ENCODE measurements around the gene GRIK2. TPM values are rescaled to one million over a fixed set of nuclear protein-coding genes. Genes with fewer than 3 reads are reported as not detected.

The GRIK2 gene
- total RNA-seq, 2 donors from 2014 or later = 1.00 to 4.5 TPM

GRCh38 chr6:101956961-101957360 lies 563.5 kb downstream of the GRIK2 start:
- DNase-seq = no peak
- H3K27me3 ChIP-seq (ENCODE audit: control insufficient read depth, insufficient read depth, low read length, poor library complexity, severe bottlenecking) = no peaks in the 10 kb centered on the region
- Mint-ChIP-seq H3K4me3 (no peak overlapping the region), H3K9me3 (no peaks in the 10 kb centered on the region), H3K27ac (no peak overlapping the region), H3K36me3 (ENCODE audit: low read depth) (no peaks in the 10 kb centered on the region), H3K27me3 (ENCODE audit: insufficient read depth) (no peaks in the 10 kb centered on the region), H3K4me1 (no peaks in the 10 kb centered on the region)
- H3K27ac ChIP-seq (ENCODE audit: low read depth, low read length) = no peak overlapping the region
- H3K4me1 ChIP-seq (ENCODE audit: control insufficient read depth, insufficient read depth, low read length) = no peaks in the 10 kb centered on the region
- no peak for TF ChIP-seq CTCF (conservative IDR thresholded peaks at IDR 0.05)
- H3K9me3 ChIP-seq (ENCODE audit: control insufficient read depth, low read length) = no peaks in the 10 kb centered on the region
- no peaks in the 10 kb centered on the region for H3K36me3 ChIP-seq (ENCODE audit: control insufficient read depth, insufficient read depth, low read length)
- no peak overlapping the region for H3K9ac ChIP-seq (ENCODE audit: extremely low read depth, low read length, poor library complexity, severe bottlenecking)
- H3K4me3 ChIP-seq (ENCODE audit: low read length) = no peak overlapping the region
- 98 to 100% methylated on average over 2 of the region's 2 CpGs for WGBS, 2 experiments (ENCODE audit: insufficient coverage in 1 of 2, insufficient read length in 1 of 2)

- WGBS, 2 experiments (ENCODE audit: insufficient coverage in 1 of 2, insufficient read length in 1 of 2) = 91 to 96% methylated on average over 6 to 8 of the region's 8 CpGs
- peak; percentile 41 for TF ChIP-seq CTCF (conservative IDR thresholded peaks at IDR 0.05)
- Mint-ChIP-seq H3K27ac (no peak overlapping the region), H3K4me3 (no peak overlapping the region), H3K4me1 (no peaks in the 10 kb centered on the region), H3K27me3 (ENCODE audit: insufficient read depth) (no peaks in the 10 kb centered on the region), H3K36me3 (ENCODE audit: low read depth) (no peaks in the 10 kb centered on the region), H3K9me3 (no peaks in the 10 kb centered on the region)
- Histone ChIP-seq H3K27me3 (ENCODE audit: control insufficient read depth, insufficient read depth, low read length, poor library complexity, severe bottlenecking) (no peaks in the 10 kb centered on the region), H3K9me3 (ENCODE audit: control insufficient read depth, low read length) (no peaks in the 10 kb centered on the region), H3K36me3 (ENCODE audit: control insufficient read depth, insufficient read depth, low read length) (no peaks in the 10 kb centered on the region), H3K4me3 (ENCODE audit: low read length) (no peak overlapping the region), H3K4me1 (ENCODE audit: control insufficient read depth, insufficient read depth, low read length) (no peaks in the 10 kb centered on the region), H3K27ac (ENCODE audit: low read depth, low read length) (no peak overlapping the region), H3K9ac (ENCODE audit: extremely low read depth, low read length, poor library complexity, severe bottlenecking) (no peak overlapping the region)
- DNase-seq = no peak
Observed at GRCh38 chr6:101961357-101961756, 567.8 kb downstream of the GRIK2 start.

GRCh38 chr6:101980924-101981323 lies 587.4 kb downstream of the GRIK2 start:
- no peaks in the 10 kb centered on the region for H3K4me1 Mint-ChIP-seq
- no peak overlapping the region for H3K4me3 Mint-ChIP-seq
- no peak for TF ChIP-seq CTCF (conservative IDR thresholded peaks at IDR 0.05)
- no peak for DNase-seq
- no peak overlapping the region for H3K9ac ChIP-seq (ENCODE audit: extremely low read depth, low read length, poor library complexity, severe bottlenecking)
- no peaks in the 10 kb centered on the region for H3K36me3 Mint-ChIP-seq (ENCODE audit: low read depth)
- H3K36me3 ChIP-seq (ENCODE audit: control insufficient read depth, insufficient read depth, low read length) = no peaks in the 10 kb centered on the region
- no peaks in the 10 kb centered on the region for H3K9me3 Mint-ChIP-seq
- H3K27ac ChIP-seq (ENCODE audit: low read depth, low read length) = no peak overlapping the region
- H3K27me3 Mint-ChIP-seq (ENCODE audit: insufficient read depth) = no peaks in the 10 kb centered on the region
- no peaks in the 10 kb centered on the region for H3K27me3 ChIP-seq (ENCODE audit: control insufficient read depth, insufficient read depth, low read length, poor library complexity, severe bottlenecking)
- no peak overlapping the region for H3K27ac Mint-ChIP-seq
- H3K9me3 ChIP-seq (ENCODE audit: control insufficient read depth, low read length) = no peaks in the 10 kb centered on the region
- H3K4me1 ChIP-seq (ENCODE audit: control insufficient read depth, insufficient read depth, low read length) = no peaks in the 10 kb centered on the region
- no peak overlapping the region for H3K4me3 ChIP-seq (ENCODE audit: low read length)

Data from endodermal cell (in vitro differentiated cells).